ENCODE data around the gene MYBPC2. TPM values are rescaled to one million over a fixed set of nuclear protein-coding genes. Genes with fewer than 3 reads are reported as not detected.

MYBPC2 gene
- total RNA-seq, 6 experiments from 2014 or later: 0.12 to 0.56 (median 0.30) TPM; not detected in 3

- intact Hi-C loops (cut with DNase I): loop anchor here in 1 of 2 donors (10.0 kb wide), 1 partner anchor 81 kb away; the partner anchor contains the start of gene NR1H2
- TF ChIP-seq CTCF (IDR thresholded peaks at IDR 0.05) (no peak), POLR2A (IDR thresholded peaks at IDR 0.05) (no peak)
- no peak for ATAC-seq
- H3K9me3 ChIP-seq: no peaks in the 10 kb centered on the region
- H3K27me3 ChIP-seq: no peaks in the 10 kb centered on the region
- DNase-seq: no peak
- no peak overlapping the region for H3K4me3 ChIP-seq
- H3K27ac ChIP-seq: no peak overlapping the region
- 42% methylated on average over 2 of the region's 2 CpGs for WGBS (ENCODE audit: insufficient coverage, low coverage, low lambda C conversion rate, missing lambda C conversion rate)
- H3K4me1 ChIP-seq: no peaks in the 10 kb centered on the region
- H3K36me3 ChIP-seq: no peaks in the 10 kb centered on the region
These were observed 23.3 kb downstream of the MYBPC2 start for GRCh38 chr19:50455992-50456391.

GRCh38 chr19:50457300-50457699, 24.6 kb downstream of the MYBPC2 start:
- no peaks in the 10 kb centered on the region for H3K9me3 ChIP-seq
- no CpG with 5 or more reads among the region's 5 CpGs for WGBS (ENCODE audit: insufficient coverage, low coverage, low lambda C conversion rate, missing lambda C conversion rate)
- no peaks in the 10 kb centered on the region for H3K36me3 ChIP-seq
- intact Hi-C loops (cut with DNase I): loop anchor here in 1 of 2 donors (10.0 kb wide), 1 partner anchor 82 kb away; the partner anchor contains the start of gene NR1H2
- ATAC-seq: no peak
- no peak overlapping the region for H3K27ac ChIP-seq
- no peak overlapping the region for H3K4me3 ChIP-seq
- H3K27me3 ChIP-seq: no peaks in the 10 kb centered on the region
- TF ChIP-seq CTCF (IDR thresholded peaks at IDR 0.05) (no peak), POLR2A (IDR thresholded peaks at IDR 0.05) (no peak)
- DNase-seq: no peak
- no peaks in the 10 kb centered on the region for H3K4me1 ChIP-seq

- intact Hi-C loops (cut with DNase I): loop anchor here in 1 of 2 donors (10.0 kb wide), 1 partner anchor 84 kb away; the partner anchor contains the start of gene NR1H2
- DNase-seq: no peak
- Histone ChIP-seq H3K4me1 (no peaks in the 10 kb centered on the region), H3K9me3 (no peaks in the 10 kb centered on the region), H3K27me3 (no peaks in the 10 kb centered on the region), H3K4me3 (no peak overlapping the region), H3K27ac (no peak overlapping the region), H3K36me3 (no peaks in the 10 kb centered on the region)
- WGBS (ENCODE audit: insufficient coverage, low coverage, low lambda C conversion rate, missing lambda C conversion rate): 59% methylated on average over 17 of the region's 50 CpGs
- no peak for ATAC-seq
- TF ChIP-seq CTCF (IDR thresholded peaks at IDR 0.05): no peak
These were observed 25.8 kb downstream of the MYBPC2 start for GRCh38 chr19:50458396-50459066.

- no peaks in the 10 kb centered on the region for H3K27me3 ChIP-seq
- H3K36me3 ChIP-seq: no peaks in the 10 kb centered on the region
- ATAC-seq (no peak), DNase-seq (no peak)
- no peak overlapping the region for H3K27ac ChIP-seq
- TF ChIP-seq POLR2A (IDR thresholded peaks at IDR 0.05) (no peak), CTCF (IDR thresholded peaks at IDR 0.05) (no peak)
- WGBS (ENCODE audit: insufficient coverage, low coverage, low lambda C conversion rate, missing lambda C conversion rate): 59% methylated on average over 20 of the region's 32 CpGs
- no peak overlapping the region for H3K4me3 ChIP-seq
- no peaks in the 10 kb centered on the region for H3K9me3 ChIP-seq
- no peaks in the 10 kb centered on the region for H3K4me1 ChIP-seq
- intact Hi-C loops (cut with DNase I): loop anchor here in 1 of 2 donors (10.0 kb wide), 1 partner anchor 84 kb away; the partner anchor contains the start of gene NR1H2
These were observed 26.4 kb downstream of the MYBPC2 start for GRCh38 chr19:50459067-50459456.

Measured in right lobe of liver (tissue), 6 donors.